GM12872 (cell line): Measurements from ENCODE around the gene AUTS2.

ENCODE experiments used
- CTCF ChIP-seq: IDR thresholded peaks from 3 replicates; pipeline ENCODE4 v1.5.1; 2011; ENCODE audit warnings: low read depth, mild to moderate bottlenecking, low read length, moderate library complexity; ENCODE audit not compliant: insufficient read depth

AUTS2 gene

DNA sequence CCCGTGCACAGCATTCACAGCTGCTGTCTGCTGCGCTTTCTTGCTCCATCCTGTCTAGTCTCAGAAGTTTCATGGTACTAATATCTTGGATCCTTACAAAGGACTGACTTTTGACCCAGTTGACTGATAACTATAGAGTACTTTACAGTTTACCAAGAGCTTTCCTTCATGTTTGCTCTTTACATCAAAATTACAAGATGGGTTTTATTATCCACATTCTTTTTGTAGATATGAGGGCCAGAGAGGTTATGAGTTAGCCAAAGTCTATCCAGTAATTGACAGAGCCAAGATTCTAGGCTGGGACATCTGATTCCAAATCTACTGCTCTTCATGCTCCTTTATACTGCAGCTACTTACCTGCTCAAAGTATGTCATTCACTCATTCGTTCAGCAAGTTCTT lies 218.2 kb downstream of the AUTS2 start:
- no peak for TF ChIP-seq CTCF

GRCh38 chr7:69817121-69817520 lies 218.8 kb downstream of the AUTS2 start:
- TF ChIP-seq CTCF, result no peak

GRCh38 chr7:69817841-69818635 lies 219.8 kb downstream of the AUTS2 start:
- TF ChIP-seq CTCF, result no peak

GRCh38 chr7:69818636-69819332 lies 220.5 kb downstream of the AUTS2 start:
- no peak for TF ChIP-seq CTCF

DNA sequence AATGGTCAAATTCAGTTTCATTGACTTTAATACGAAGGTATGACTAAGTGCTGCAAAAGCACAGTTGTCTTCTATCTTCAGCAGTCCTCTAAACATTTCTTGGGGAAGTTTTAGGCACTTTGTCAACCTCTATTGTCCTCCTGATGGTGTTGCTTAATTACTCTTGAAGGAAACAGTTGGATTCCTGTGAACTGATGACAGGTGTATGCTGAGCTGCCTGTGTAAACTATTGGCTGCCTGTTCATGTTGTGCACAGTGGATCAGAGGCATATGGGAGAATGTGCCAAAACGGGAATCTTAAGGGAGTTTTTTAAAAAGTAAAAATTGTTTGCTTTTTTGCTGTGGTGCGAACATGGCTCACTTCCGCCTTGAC lies 221.0 kb downstream of the AUTS2 start:
- TF ChIP-seq CTCF, result no peak

- TF ChIP-seq CTCF, result no peak
Measured at GRCh38 chr7:69820479-69821192, 222.4 kb downstream of the AUTS2 start.

GRCh38 chr7:69822386-69822785 lies 224.1 kb downstream of the AUTS2 start:
- TF ChIP-seq CTCF, result no peak
